Left renal cortex interstitium (tissue), 4 donors: Measurements from ENCODE around the gene NOTCH4. TPM values are rescaled to one million over a fixed set of nuclear protein-coding genes. Genes with fewer than 3 reads are reported as not detected.
"Not testable (repeated sequence)": the region's sequence is repeated elsewhere in the genome, so short reads cannot be mapped to it uniquely, and the experiment has no call there.

Experiments used
- DNase-seq, 4 donors: peaks; one replicate each; pipeline ENCODE4 v3.0.0-alpha.2; 2013; ENCODE audit warnings: low read depth in 4 of 4, low spot score in 2 of 4, missing footprints in 1 of 4
- polyA plus RNA-seq, 4 donors: library from polyadenylated mRNA; unstranded; fragments of 120-200 nt; gene quantifications; one replicate each; pipeline ENCODE4 v1.2.1, GENCODE V29; 2013; ENCODE audit not compliant: insufficient read length in 4 of 4

NOTCH4 gene
- polyA plus RNA-seq, 4 donors, result 14.9 to 30.8 (median 18.4) TPM

GRCh38 chr6:32220021-32220420, 3.8 kb downstream of the NOTCH4 start:
- DNase-seq, result no peak

- no peak for DNase-seq
Measured at GRCh38 chr6:32218167-32218566, 5.7 kb downstream of the NOTCH4 start.

GRCh38 chr6:32216998-32217397, 6.9 kb downstream of the NOTCH4 start:
- DNase-seq, result no peak

- no peak for DNase-seq
Measured at GRCh38 chr6:32216285-32216684, 7.6 kb downstream of the NOTCH4 start.

- no peak for DNase-seq
Measured at GRCh38 chr6:32215617-32216016, 8.2 kb downstream of the NOTCH4 start.

- DNase-seq, result no peak
Measured at GRCh38 chr6:32214126-32214525, 9.7 kb downstream of the NOTCH4 start.

- no peak for DNase-seq
Measured at GRCh38 chr6:32213649-32214048, 10.2 kb downstream of the NOTCH4 start.

GRCh38 chr6:32212076-32212760, 11.6 kb downstream of the NOTCH4 start:
- no peak for DNase-seq

GRCh38 chr6:32211432-32211831, 12.4 kb downstream of the NOTCH4 start:
- DNase-seq, result not testable (repeated sequence)

- DNase-seq, result no peak
Measured at GRCh38 chr6:32210191-32210601, 13.7 kb downstream of the NOTCH4 start.

GRCh38 chr6:32208996-32209395, 14.9 kb downstream of the NOTCH4 start:
- no peak for DNase-seq

GRCh38 chr6:32204268-32204715, 19.6 kb downstream of the NOTCH4 start:
- DNase-seq, result no peak

GRCh38 chr6:32203426-32204267, 20.2 kb downstream of the NOTCH4 start:
- no peak for DNase-seq

- no peak for DNase-seq
Measured at GRCh38 chr6:32202186-32202585, 21.7 kb downstream of the NOTCH4 start.

GRCh38 chr6:32200711-32201475, 23.0 kb downstream of the NOTCH4 start:
- DNase-seq, result no peak

- DNase-seq, result no peak
Measured at GRCh38 chr6:32198866-32199265, 25.0 kb downstream of the NOTCH4 start.

- DNase-seq, result no peak
Measured at GRCh38 chr6:32198345-32198696, 25.5 kb downstream of the NOTCH4 start.

GRCh38 chr6:32196682-32197616, 26.9 kb downstream of the NOTCH4 start:
- no peak for DNase-seq

GRCh38 chr6:32195902-32196681, 27.8 kb downstream of the NOTCH4 start:
- peak; percentile 83 to 91 (median 83) for DNase-seq

GRCh38 chr6:32195652-32195901, 28.3 kb downstream of the NOTCH4 start:
- peak; percentile 96 to 99 (median 99) for DNase-seq
